Ectodermal cell (in vitro differentiated cells): ENCODE data around the gene LMX1B. TPM values are rescaled to one million over a fixed set of nuclear protein-coding genes. Genes with fewer than 3 reads are reported as not detected.
"Not testable (repeated sequence)": the region's sequence is repeated elsewhere in the genome, so short reads cannot be mapped to it uniquely, and the experiment has no call there.

Source experiments
- H3K27ac ChIP-seq: 2 replicates; pipeline ENCODE4 v1.7.0; 2013; ENCODE audit warnings: mild to moderate bottlenecking, low read depth, low read length; ENCODE audit not compliant: insufficient read depth, poor library complexity, severe bottlenecking
- H3K27me3 ChIP-seq: 2 replicates; pipeline ENCODE4 v1.7.0; 2013; ENCODE audit warnings: mild to moderate bottlenecking, low read length; ENCODE audit not compliant: insufficient read depth, control insufficient read depth, poor library complexity, severe bottlenecking
- H3K36me3 ChIP-seq: one replicate; pipeline ENCODE4 v1.7.0; 2013; ENCODE audit warnings: low read length; ENCODE audit not compliant: control insufficient read depth, insufficient read depth
- H3K4me1 ChIP-seq: one replicate; pipeline ENCODE4 v1.7.0; 2013; ENCODE audit warnings: low read length; ENCODE audit not compliant: control insufficient read depth, insufficient read depth
- H3K4me3 ChIP-seq: 2 replicates; pipeline ENCODE4 v1.7.0; 2013; ENCODE audit warnings: low read depth, low read length, control low read depth; ENCODE audit not compliant: insufficient read depth
- H3K9me3 ChIP-seq: 2 replicates; pipeline ENCODE4 v1.7.0; 2013; ENCODE audit warnings: mild to moderate bottlenecking, low read length, moderate library complexity; ENCODE audit not compliant: control insufficient read depth
- WGBS, 2 experiments: methylation state at CpG; one replicate each; pipeline ENCODE4 v1.1.7; 2013; ENCODE audit warnings: missing lambda C conversion rate in 2 of 2; 5-methylcytosine and 5-hydroxymethylcytosine counted together
- polyA plus RNA-seq, 4 experiments: library from polyadenylated mRNA; stranded (reverse); fragments of 50-300 nt; gene quantifications; one replicate each; pipeline ENCODE4 v1.2.3, GENCODE V29; 2013

The LMX1B gene
- 15.4 TPM for polyA plus RNA-seq (2013, experiment 1 of 4)
- 16.8 TPM for polyA plus RNA-seq (2013, experiment 2 of 4)
- 7.1 TPM for polyA plus RNA-seq (2013, experiment 3 of 4)
- polyA plus RNA-seq (2013, experiment 4 of 4) = 9.0 TPM

DNA sequence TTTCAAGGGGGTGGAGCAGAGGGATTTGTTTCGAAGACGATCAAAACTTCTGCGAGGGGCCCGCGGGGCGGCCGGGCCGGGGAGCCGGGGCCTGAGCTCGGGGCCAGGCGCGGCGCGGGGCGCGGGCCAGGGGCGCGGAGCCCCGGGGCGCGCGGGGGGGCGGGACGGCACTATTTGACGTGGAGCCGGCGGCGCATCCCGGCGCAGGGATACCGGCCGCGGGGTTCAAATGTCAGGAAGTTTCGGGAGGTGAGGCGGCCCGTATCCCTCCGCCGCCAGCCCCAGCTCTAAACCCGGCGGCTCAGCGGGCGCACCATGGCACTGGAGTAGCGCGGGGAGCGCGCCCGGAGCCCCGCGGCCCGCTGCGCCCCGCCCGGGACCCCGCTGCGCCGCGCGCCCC is at the start of gene LMX1B:
Gene LMX1B, plus strand, starts transcription at position 278 of the 400 bp plus-strand sequence. CDS start 522 bp downstream, outside the sequence.
- Histone ChIP-seq H3K4me1 (peaks cover 49% of the 10 kb centered on the region), H3K27me3 (peaks cover 95% of the 10 kb centered on the region)

DNA sequence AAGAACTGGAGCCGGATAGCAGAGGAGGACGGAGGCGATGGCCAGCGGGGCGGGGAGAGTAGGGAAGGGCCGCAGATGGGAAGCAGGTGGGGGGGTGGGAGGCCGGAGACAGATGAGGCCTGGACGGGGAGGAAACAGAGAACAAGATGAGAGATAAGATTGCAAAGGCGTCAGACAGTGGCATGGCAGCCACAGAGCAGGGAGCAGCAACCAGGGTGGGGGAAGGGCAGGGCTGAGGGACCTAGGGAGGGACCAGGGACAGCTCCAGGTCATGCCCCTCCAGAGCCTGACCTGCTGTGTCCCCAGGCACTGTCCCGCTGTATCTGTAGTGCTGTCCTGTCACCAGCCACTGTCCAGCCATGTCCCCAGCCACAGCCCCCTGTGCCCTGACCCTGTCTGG is 49.6 kb upstream of the LMX1B start:
- H3K36me3 ChIP-seq = no peaks in the 10 kb centered on the region
- H3K4me3 ChIP-seq = no peak overlapping the region
- H3K27me3 ChIP-seq = peaks cover 5% of the 10 kb centered on the region
- no peaks in the 10 kb centered on the region for H3K4me1 ChIP-seq
- 77% methylated on average over 10 of the region's 10 CpGs for WGBS, 2 experiments
- no peaks in the 10 kb centered on the region for H3K9me3 ChIP-seq
- no peak overlapping the region for H3K27ac ChIP-seq

More for the DNA sequence above, at the start of gene LMX1B:
- WGBS, 2 experiments = 0 to 1% methylated on average over 58 of the region's 58 CpGs
- peak within 1 kb of the TSS; percentile 55 for H3K4me3 ChIP-seq
- no peaks in the 10 kb centered on the region for H3K9me3 ChIP-seq
- no peak within 1 kb of the TSS for H3K27ac ChIP-seq
- no peaks in the 10 kb centered on the region for H3K36me3 ChIP-seq

DNA sequence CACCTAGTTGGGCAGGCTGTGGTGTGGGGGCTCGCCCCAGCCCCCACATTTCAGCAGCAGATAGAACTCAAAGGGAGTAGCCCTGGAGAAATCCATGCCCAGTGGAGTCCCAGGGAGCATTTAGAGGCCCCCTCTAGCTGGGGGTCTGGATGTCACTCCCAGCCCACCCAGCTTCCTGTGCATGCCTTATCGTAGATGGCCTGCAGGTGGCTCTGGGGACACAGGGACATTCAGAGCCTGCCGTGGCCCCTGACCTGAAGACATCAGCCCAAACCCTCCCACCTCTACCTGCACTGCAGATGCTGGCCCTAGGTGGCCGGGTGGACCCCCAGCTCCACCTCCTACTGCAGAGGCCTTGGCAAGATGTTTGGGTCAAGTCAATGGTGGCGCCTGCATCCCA is 49.0 kb upstream of the LMX1B start:
- 70 to 72% methylated on average over 5 of the region's 5 CpGs for WGBS, 2 experiments

DNA sequence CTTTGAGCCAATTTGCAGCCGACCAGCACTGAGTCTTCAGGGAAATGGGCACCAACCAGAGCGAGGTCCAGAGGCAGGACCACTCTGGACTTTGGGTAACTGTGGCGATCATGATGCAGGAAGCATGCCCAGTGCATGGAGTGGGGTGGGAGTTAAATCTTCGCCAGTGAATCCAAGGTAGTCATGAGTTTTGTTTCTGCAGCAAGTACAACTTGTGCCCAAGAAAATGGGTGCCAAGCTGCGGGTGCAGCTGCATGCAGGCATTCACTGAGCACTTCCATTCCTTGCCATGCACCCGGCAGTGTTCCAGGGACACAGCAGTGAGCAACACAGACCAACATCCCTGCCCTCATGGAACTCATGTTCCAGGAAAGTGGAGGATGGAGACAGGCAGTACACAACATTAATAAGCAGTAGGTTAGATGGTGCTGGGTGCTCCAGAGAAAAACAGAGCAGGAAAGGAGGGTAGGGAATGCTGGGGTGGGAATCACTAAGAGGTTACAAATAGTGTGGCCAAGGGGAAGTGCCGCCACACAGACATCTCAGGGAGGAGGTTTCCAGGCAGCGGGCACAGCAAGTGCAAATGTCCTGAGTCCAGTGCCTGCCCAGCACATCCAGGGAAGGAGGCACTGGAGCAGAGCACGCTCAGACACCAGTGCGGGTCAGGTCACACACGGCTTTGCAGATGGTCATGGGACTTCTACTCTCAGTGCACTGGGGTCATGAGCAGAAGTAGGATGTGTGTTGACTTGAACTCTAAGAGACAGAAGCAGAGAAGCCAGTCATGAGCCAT is 48.2 kb upstream of the LMX1B start:
- peaks cover 5% of the 10 kb centered on the region for H3K27me3 ChIP-seq
- no peaks in the 10 kb centered on the region for H3K4me1 ChIP-seq
- no peaks in the 10 kb centered on the region for H3K9me3 ChIP-seq
- 88 to 89% methylated on average over 11 of the region's 11 CpGs for WGBS, 2 experiments
- no peak overlapping the region for H3K27ac ChIP-seq
- no peaks in the 10 kb centered on the region for H3K36me3 ChIP-seq
- no peak overlapping the region for H3K4me3 ChIP-seq

More for the DNA sequence above, 49.0 kb upstream of the LMX1B start:
- Histone ChIP-seq H3K4me1 (no peaks in the 10 kb centered on the region), H3K27ac (no peak overlapping the region), H3K9me3 (no peaks in the 10 kb centered on the region), H3K4me3 (no peak overlapping the region), H3K27me3 (peaks cover 5% of the 10 kb centered on the region), H3K36me3 (no peaks in the 10 kb centered on the region)

DNA sequence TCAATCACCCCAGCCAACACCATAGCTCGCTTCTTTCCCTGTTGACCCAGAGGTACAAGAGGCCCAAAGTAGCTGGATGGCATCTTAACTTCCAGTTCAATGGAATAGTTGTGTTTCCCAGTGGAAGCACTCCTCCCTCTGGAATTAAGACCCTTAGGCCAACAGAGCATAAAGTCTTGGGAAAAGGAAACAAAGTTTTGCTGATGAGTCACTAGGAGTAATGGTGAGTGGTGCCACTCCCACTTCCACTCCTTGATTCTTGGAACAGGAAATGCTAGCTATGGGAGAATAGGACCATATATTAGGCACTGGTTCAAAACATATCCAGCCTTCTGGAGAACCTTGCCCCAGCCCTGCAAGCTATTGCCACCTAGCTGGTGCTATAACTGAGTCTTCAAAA is 44.7 kb upstream of the LMX1B start:
- Histone ChIP-seq H3K9me3 (no peaks in the 10 kb centered on the region), H3K4me1 (no peaks in the 10 kb centered on the region), H3K36me3 (no peaks in the 10 kb centered on the region), H3K4me3 (no peak overlapping the region), H3K27ac (no peak overlapping the region), H3K27me3 (no peaks in the 10 kb centered on the region)
- WGBS, 2 experiments = 92 to 96% methylated on average over 1 of the region's 1 CpG

DNA sequence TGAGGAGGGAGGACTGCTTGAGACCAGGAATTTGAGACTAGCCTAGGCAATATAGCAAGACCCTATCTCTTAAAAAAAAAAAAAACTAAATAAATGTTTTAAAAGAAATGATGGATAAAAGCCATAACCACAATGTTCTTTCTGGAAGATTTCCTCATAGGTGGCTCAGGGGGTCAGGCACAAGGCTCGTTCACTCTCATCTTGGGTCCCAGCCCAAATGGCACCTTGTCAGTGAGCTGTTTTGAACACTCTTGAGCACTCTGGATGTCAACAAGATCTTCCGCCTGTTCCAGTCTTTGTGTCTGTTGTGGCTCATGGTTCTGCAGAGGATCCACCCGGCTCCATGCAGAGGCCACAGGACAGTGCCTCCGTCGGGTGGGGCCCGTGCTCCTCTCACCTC is 35.7 kb upstream of the LMX1B start:
- Histone ChIP-seq H3K4me3 (no peak overlapping the region), H3K27me3 (no peaks in the 10 kb centered on the region), H3K4me1 (no peaks in the 10 kb centered on the region), H3K36me3 (no peaks in the 10 kb centered on the region), H3K9me3 (no peaks in the 10 kb centered on the region), H3K27ac (no peak overlapping the region)
- 86 to 88% methylated on average over 6 of the region's 6 CpGs for WGBS, 2 experiments

DNA sequence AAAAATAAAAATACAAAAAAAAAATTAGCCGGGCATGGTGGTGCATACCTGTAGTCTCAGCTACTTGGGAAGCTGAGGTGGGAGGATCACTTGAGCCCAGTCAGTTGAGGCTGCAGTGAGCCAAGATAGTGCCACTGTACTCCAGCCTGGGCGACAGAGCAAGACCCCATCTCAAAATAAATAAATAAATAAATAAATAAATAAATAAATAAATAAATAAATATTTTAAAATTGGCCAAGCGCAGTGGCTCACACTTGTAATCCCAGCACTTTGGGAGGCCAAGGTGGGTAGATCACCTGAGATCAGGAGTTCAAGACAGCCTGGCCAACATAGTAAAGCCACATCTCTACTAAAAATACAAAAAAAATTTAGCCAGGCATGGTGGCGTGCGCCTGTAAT is 33.4 kb upstream of the LMX1B start:
- not testable (repeated sequence) for H3K27me3 ChIP-seq, H3K27ac ChIP-seq, H3K9me3 ChIP-seq, H3K4me3 ChIP-seq, H3K36me3 ChIP-seq, H3K4me1 ChIP-seq
- 82 to 84% methylated on average over 4 of the region's 5 CpGs for WGBS, 2 experiments

DNA sequence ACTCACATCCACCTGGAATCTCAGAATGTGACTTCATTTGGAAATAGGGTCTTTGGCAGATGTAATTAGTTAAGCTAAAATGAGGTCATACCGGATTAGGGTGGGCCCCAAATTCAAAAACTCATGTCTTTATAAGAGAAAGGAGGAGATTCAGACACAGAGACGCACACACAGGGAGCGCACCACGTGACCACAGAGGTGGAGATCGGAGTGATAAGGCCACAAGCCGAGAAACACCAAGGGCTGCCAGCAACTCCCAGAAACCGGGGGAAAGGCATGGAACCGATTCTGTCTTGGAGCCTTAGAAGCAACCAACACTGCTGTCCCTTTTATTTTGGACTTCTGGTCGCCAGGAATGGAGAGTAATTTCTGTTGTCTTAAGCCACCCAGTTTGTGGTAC is 31.8 kb upstream of the LMX1B start:
- 90 to 91% methylated on average over 9 of the region's 9 CpGs for WGBS, 2 experiments
- Histone ChIP-seq H3K4me1 (no peaks in the 10 kb centered on the region), H3K4me3 (no peak overlapping the region), H3K36me3 (no peaks in the 10 kb centered on the region), H3K27ac (no peak overlapping the region), H3K27me3 (no peaks in the 10 kb centered on the region), H3K9me3 (no peaks in the 10 kb centered on the region)

DNA sequence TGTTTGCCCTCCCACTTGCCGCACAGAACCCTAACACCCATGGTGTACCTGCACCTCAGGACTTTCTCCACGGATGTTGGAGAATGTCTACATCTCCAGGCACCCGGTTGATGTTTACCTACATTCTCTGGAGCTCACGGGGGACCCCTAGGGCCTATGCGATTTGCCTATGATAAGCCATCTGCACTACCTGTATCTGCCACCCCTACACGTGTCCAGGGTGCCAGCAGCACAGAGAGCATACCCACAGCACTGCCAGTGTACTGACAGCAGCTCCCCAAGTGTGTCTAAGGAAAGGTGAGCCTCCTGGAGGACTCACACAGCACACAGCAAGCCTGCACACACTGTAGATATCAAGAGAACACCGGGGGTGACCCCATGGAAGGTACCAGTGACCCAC is 31.3 kb upstream of the LMX1B start:
- Histone ChIP-seq H3K27me3 (no peaks in the 10 kb centered on the region), H3K4me3 (no peak overlapping the region), H3K4me1 (peaks cover 2% of the 10 kb centered on the region), H3K27ac (no peak overlapping the region), H3K36me3 (no peaks in the 10 kb centered on the region), H3K9me3 (no peaks in the 10 kb centered on the region)
- WGBS, 2 experiments = 91 to 92% methylated on average over 7 of the region's 7 CpGs

DNA sequence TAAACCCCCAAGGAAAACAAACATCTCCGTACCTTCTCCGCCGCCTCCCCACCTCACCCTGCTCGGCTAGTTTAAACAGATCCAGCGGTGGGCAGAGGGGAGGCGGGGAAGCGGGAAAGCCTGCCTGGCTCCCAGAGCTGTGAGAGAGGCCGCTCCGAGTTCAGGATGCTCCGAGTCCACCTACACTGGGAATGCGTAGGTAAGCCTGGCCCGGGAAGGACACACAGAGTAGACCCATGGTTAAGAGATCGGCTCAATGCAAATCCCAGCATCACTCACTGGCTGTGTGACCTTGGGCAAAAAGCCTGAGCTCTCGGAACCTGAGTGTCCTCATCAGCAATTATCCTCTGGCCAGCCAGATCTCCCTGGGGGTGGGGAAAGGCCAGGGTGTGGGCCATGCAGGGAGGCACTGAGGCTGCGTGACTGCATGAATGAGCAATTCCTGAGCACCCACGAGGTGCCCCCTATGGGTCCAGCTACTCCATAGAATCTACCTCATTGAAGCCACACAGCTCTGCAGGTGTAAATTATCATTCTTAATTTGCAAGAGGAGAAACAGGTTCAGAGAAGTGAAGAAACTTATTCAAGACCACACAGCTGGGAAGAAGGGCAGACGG is 30.5 kb upstream of the LMX1B start:
- WGBS, 2 experiments = 81 to 82% methylated on average over 17 of the region's 17 CpGs
- Histone ChIP-seq H3K9me3 (no peaks in the 10 kb centered on the region), H3K27ac (no peak overlapping the region), H3K36me3 (no peaks in the 10 kb centered on the region), H3K4me3 (no peak overlapping the region), H3K4me1 (peaks cover 6% of the 10 kb centered on the region), H3K27me3 (no peaks in the 10 kb centered on the region)
